GM12892 (cell line): Measurements from ENCODE around the gene GPD1.

Experiments
- POLR2A ChIP-seq: IDR thresholded peaks from 2 replicates; pipeline ENCODE4 v1.6.1; 2011; ENCODE audit warnings: low read depth, low read length, control low read depth
- POLR2AphosphoS5 ChIP-seq: IDR thresholded peaks from 2 replicates; pipeline ENCODE4 v1.6.1; 2011; ENCODE audit warnings: low read depth, low read length, control low read depth
- TAF1 ChIP-seq: IDR thresholded peaks from 2 replicates; pipeline ENCODE4 v1.6.1; 2011; ENCODE audit warnings: low read depth, mild to moderate bottlenecking, control low read depth, low read length, borderline replicate concordance

- TF ChIP-seq POLR2AphosphoS5 (no peak), POLR2A (no peak), TAF1 (no peak)
These were observed 43.7 kb upstream of the GPD1 start for GRCh38 chr12:50060120-50060468.
